Ovary (tissue), 9 donors: Measurements from ENCODE around the gene TMX2. TPM values are rescaled to one million over a fixed set of nuclear protein-coding genes. Genes with fewer than 3 reads are reported as not detected.

ENCODE experiments used
- DNase-seq, 5 donors: peaks; one replicate each; pipeline ENCODE4 v3.0.0-alpha.2; 2019 to 2020
- H3K27ac ChIP-seq, 2 donors: fragments of 200-600 bp; one replicate each; pipeline versions ENCODE4 v1.5.1 to v1.8.0; 2019 to 2022
- H3K27me3 ChIP-seq: fragments of 200-600 bp; one replicate; pipeline ENCODE4 v1.8.0; 2022
- H3K36me3 ChIP-seq: fragments of 200-600 bp; sonication (generic); one replicate; pipeline ENCODE4 v1.5.1; 2019
- H3K4me1 ChIP-seq: one replicate; pipeline ENCODE4 v1.8.1; 2013; ENCODE audit warnings: mild to moderate bottlenecking, moderate library complexity; ENCODE audit not compliant: insufficient read depth
- H3K4me3 ChIP-seq: fragments of 200-600 bp; sonication (generic); one replicate; pipeline ENCODE4 v1.5.1; 2017
- H3K9me3 ChIP-seq, 2 donors: fragments of 200-600 bp in 1 of 2; sonication (generic) in 1 of 2; one replicate each; pipeline versions ENCODE4 v1.5.1 to v1.8.1; 2013 to 2019; ENCODE audit warnings: mild to moderate bottlenecking in 1 of 2, moderate library complexity in 1 of 2
- EP300 ChIP-seq: sonication (generic); formaldehyde crosslinking; IDR thresholded peaks from one replicate; pipeline ENCODE4 v1.6.1; 2017; ENCODE audit warnings: antibody characterized with exemption
- POLR2A ChIP-seq: fragments of 450-650 bp; IDR thresholded peaks from one replicate; pipeline ENCODE4 v1.6.1; 2017; ENCODE audit warnings: antibody characterized with exemption, mild to moderate bottlenecking, moderate library complexity
- WGBS, 3 donors: extraction: QIAGEN DNeasy Blood & Tissue Kit in 1 of 3; methylation state at CpG; one replicate each; pipeline versions ENCODE4 v1.1.5 to v1.1.7; 2013 to 2017; 5-methylcytosine and 5-hydroxymethylcytosine counted together
- intact Hi-C, 4 donors: fragments of 100-400 bp; cut with DNase I; formaldehyde crosslinking; loops; one replicate each; pipeline versions ENCODE4 v1.11.0 to v1.15.1; 2022 to 2023
- polyA plus RNA-seq, 2 donors: library from polyadenylated mRNA; stranded (reverse); fragments of 200-250 nt in 1 of 2; fragments of 350-450 nt in 1 of 2; fragmentation: Illumina TruSeq in 1 of 2; extraction: RNeasy Lipid Tissue Mini Kit (QIAGEN cat#74804) in 1 of 2; gene quantifications; one replicate each; pipeline ENCODE4 v1.2.3, GENCODE V29; 2013 to 2014
- total RNA-seq, 7 donors: library from RNA; depleted of rRNA in 2 of 7; stranded (reverse); fragments of >200 nt in 2 of 7; fragmentation: NEBNext Ultra II Directional in 3 of 7; extraction: Animal tissue kit (Norgen Biotek cat#: 25700) in 3 of 7; gene quantifications; one replicate each; pipeline versions ENCODE4 v1.1.0 to v1.2.4, GENCODE V29; 2016 to 2023
- TF ChIP-seq, protein P1 (sequence below), 3 donors: fragments of 450-650 bp in 2 of 3; fragments of 200-600 bp in 1 of 3; IDR thresholded peaks; one replicate each; pipeline versions ENCODE4 v1.5.1 to v1.8.0; 2016 to 2022; ENCODE audit warnings: antibody characterized with exemption in 3 of 3, mild to moderate bottlenecking in 1 of 3
- donor health status: DM: no; HTN: no; CAD: no; lungs with moderate emphysema.
- donor health status: DM: no; HTN: no; CAD: no.
- donor health status: Bipolar disorder and iron deficiency.
- donor health status: DM: yes; HTN: yes; CAD: no.
- donor health status: DM: no; HTN: no; CAD: no.
- donor health status: DM: yes; HTN: yes; CAD: no.

Gene TMX2
- total and polyA plus RNA-seq, 9 donors: 31.5 to 130 (median 58.6) TPM

DNA sequence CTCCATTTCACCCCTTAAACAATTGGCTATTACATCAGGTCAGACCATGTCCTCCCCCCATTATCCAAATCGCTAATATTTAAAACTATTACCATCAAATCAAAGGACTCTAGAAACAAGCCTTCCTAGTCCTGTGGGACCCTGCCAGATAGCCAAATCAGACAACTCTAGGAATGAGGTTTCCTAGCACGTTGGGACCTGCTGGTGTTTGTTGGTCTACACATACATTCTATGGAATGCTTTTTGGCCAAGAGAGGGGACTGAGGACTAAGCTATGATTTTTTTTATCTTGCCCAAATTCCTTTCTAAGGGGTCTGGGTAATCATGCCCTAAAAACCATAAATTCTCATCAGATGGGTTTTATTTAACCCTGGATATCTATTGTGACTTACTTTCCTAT is 14.8 kb downstream of the TMX2 start:
- H3K27ac ChIP-seq: no peak overlapping the region
- no peaks in the 10 kb centered on the region for H3K36me3 ChIP-seq
- H3K4me1 ChIP-seq: no peaks in the 10 kb centered on the region
- H3K4me3 ChIP-seq: no peak overlapping the region
- 56 to 63% (median 57%) methylated on average over 2 of the region's 2 CpGs for WGBS, 3 donors
- H3K9me3 ChIP-seq: no peaks in the 10 kb centered on the region
- TF ChIP-seq, protein P1, sequence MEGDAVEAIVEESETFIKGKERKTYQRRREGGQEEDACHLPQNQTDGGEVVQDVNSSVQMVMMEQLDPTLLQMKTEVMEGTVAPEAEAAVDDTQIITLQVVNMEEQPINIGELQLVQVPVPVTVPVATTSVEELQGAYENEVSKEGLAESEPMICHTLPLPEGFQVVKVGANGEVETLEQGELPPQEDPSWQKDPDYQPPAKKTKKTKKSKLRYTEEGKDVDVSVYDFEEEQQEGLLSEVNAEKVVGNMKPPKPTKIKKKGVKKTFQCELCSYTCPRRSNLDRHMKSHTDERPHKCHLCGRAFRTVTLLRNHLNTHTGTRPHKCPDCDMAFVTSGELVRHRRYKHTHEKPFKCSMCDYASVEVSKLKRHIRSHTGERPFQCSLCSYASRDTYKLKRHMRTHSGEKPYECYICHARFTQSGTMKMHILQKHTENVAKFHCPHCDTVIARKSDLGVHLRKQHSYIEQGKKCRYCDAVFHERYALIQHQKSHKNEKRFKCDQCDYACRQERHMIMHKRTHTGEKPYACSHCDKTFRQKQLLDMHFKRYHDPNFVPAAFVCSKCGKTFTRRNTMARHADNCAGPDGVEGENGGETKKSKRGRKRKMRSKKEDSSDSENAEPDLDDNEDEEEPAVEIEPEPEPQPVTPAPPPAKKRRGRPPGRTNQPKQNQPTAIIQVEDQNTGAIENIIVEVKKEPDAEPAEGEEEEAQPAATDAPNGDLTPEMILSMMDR (IDR thresholded peaks at IDR 0.05): no peak
- TF ChIP-seq EP300 (no peak), POLR2A (no peak)
- no peaks in the 10 kb centered on the region for H3K27me3 ChIP-seq
- no peak for DNase-seq
- intact Hi-C loops: no loop called here

- H3K27ac ChIP-seq: no peak overlapping the region
- no peak overlapping the region for H3K4me3 ChIP-seq
- TF ChIP-seq, protein P1 (IDR thresholded peaks at IDR 0.05): no peak
- TF ChIP-seq POLR2A: no peak
- no peak for TF ChIP-seq EP300
- WGBS, 3 donors: 71 to 76% (median 72%) methylated on average over 7 of the region's 7 CpGs
- no peaks in the 10 kb centered on the region for H3K36me3 ChIP-seq
- H3K4me1 ChIP-seq: no peaks in the 10 kb centered on the region
- no peaks in the 10 kb centered on the region for H3K27me3 ChIP-seq
- DNase-seq: no peak
- intact Hi-C loops: no loop called here
- no peaks in the 10 kb centered on the region for H3K9me3 ChIP-seq
These were observed 16.4 kb downstream of the TMX2 start for GRCh38 chr11:57728829-57729228.

DNA sequence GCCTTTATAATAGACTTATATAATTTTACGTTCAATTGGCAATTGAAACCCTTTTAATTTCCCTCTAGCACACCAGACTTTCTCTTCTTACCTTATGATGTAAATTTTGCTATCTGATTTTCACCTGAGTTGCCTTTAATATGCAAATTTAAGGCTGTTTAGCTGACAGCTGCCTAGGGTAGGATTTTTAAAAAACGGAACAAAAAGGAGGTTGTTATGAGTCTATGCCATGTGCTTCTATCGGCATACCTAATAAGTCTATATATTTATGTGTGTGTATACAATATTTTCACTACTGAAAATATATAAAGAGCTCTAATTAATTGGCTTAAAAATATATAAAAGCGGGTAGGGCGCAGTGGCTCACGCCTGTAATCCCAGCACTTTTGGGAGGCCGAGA is 17.1 kb downstream of the TMX2 start:
- no peaks in the 10 kb centered on the region for H3K9me3 ChIP-seq
- H3K36me3 ChIP-seq: no peaks in the 10 kb centered on the region
- TF ChIP-seq, protein P1 (IDR thresholded peaks at IDR 0.05): no peak
- no peak for TF ChIP-seq EP300
- TF ChIP-seq POLR2A: no peak
- no peaks in the 10 kb centered on the region for H3K4me1 ChIP-seq
- no peak overlapping the region for H3K4me3 ChIP-seq
- H3K27me3 ChIP-seq: no peaks in the 10 kb centered on the region
- 93 to 95% (median 94%) methylated on average over 7 of the region's 7 CpGs for WGBS, 3 donors
- intact Hi-C loops: no loop called here
- no peak overlapping the region for H3K27ac ChIP-seq
- DNase-seq: no peak

- Histone ChIP-seq H3K36me3 (no peaks in the 10 kb centered on the region), H3K4me1 (no peaks in the 10 kb centered on the region), H3K27ac (no peak overlapping the region), H3K4me3 (no peak overlapping the region), H3K9me3 (no peaks in the 10 kb centered on the region), H3K27me3 (no peaks in the 10 kb centered on the region)
- intact Hi-C loops: no loop called here
- WGBS, 3 donors: 75 to 97% (median 96%) methylated on average over 1 of the region's 1 CpG
- DNase-seq: no peak
- TF ChIP-seq, protein P1 (IDR thresholded peaks at IDR 0.05): no peak
- TF ChIP-seq POLR2A (no peak), EP300 (no peak)
These were observed 20.3 kb downstream of the TMX2 start for GRCh38 chr11:57732661-57733060.
